HG02884 (cell line): ENCODE measurements around the gene RASGRF1.

Experiments
- ATAC-seq: cut with Tn5 transposase; IDR thresholded peaks from one replicate; pipeline ENCODE4 v1.9.1; 2021; ENCODE audit warnings: mild to moderate bottlenecking, moderate library complexity; ENCODE audit not compliant: unreplicated experiment

The RASGRF1 gene

DNA sequence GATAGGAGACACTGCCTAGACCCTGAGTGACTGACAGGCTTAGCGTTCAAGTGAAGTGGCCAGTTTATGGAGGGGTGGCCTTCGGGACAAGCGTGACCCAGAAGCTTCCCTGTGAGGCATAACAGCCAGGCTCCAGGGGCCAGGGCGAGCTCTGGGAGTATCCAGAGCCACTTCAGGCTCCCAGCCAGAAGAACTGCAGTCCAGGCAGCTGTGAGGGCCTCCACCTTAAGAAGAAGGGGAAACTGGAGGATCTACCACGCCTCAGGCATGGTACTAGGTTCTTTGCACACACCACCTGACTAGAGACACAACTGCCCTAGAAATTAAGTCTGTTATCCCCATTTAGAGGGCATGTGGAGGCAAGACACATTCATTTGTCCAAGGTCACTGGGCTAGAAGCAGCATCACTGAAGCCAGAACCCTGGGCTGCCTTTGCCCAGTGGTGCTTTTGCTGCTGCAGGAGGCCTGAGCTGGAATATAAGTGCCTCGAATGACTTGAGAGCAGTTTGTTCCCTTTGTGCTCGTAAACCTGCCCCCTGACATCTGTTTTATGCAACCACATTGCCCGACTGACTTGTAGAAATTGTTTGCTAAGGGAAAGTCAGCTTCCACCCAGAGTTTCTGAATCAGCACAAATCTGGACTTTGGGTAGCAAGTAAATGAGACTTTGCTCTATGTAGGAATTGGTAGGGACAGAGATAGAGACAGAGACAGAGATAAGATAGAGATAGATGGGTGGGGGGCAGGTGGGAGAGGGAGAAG lies 23.3 kb downstream of the RASGRF1 start:
- no peak for ATAC-seq

DNA sequence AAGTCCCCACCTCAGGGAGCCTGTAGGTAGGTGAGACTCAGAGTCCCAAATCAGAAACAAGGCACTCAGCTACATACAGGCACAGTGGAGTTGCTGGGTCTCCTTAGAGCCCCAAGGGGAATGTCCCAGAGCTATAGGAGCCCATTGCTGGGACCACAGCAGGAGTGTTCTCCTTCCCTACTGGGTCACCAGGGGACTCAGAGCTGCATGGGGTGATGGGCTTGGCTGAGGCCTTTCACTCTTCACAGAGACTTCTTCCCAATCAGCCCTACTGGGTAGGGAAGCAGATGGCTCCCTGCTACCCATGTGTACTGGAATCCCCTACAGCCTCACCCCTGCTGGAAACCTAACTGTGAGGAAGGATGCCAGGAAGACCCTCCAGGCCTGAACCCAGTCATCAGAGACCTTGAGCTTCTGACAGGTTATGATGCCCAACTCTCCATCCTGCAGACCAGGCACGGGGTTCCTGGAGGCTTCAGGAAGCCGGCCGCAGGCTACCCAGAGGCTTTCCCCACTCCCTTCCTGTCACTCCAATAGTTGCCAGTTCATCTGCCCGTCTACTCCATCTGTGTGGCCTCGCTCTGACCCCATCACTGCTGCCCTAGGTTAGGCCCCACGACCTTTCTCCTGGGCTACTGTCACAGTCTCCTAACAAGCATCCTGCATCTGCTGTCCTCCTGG lies 24.0 kb downstream of the RASGRF1 start:
- ATAC-seq: no peak

DNA sequence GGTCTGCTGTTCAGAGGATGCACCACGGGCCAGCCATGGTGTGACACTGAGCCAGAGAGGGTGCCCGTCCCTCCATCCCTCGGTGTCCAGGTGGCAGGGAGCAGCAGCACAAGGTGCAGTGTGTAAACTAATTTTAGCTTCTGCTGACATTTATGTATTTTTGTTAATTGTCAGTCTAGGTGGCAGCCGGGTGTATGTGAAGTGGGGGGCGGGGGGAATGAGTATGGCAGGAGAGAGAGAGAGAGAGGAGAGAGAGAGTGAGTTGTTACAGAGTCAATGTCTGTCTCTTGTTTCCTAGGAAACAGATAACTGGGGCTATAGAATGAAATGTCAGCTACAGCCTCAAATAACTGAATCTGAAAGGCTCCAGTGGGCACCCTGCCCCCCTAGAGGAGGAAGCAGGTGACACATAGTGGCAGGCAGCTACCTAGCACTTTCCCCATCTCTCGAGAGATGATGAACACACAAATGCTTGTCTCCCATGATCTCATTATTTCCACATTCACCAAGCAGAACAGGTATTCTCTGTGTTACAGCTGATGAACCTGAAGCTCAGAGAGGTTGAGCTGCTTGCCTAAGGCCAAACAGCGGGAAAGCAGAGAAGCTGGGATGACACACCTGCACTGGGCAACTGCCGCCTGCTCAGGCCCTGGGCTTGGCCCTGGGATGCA lies 24.7 kb downstream of the RASGRF1 start:
- ATAC-seq: no peak

DNA sequence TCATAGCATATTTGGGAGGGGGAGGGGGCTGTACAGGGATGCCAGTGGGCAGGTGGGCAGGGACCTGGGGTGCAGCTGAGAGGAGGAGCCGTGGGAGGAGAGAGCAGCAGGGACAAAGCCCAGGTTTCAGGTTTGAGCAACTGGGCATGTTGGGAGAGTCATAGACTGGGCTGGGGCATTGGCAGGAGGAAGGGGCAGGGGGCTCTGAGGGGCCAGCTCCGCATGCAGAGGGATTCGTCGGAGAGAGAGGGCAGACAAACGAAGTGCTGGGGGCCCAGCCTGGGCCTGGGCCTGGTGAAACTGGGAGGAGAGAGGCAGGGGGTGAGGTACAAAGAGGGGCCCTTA lies 25.2 kb downstream of the RASGRF1 start:
- no peak for ATAC-seq

DNA sequence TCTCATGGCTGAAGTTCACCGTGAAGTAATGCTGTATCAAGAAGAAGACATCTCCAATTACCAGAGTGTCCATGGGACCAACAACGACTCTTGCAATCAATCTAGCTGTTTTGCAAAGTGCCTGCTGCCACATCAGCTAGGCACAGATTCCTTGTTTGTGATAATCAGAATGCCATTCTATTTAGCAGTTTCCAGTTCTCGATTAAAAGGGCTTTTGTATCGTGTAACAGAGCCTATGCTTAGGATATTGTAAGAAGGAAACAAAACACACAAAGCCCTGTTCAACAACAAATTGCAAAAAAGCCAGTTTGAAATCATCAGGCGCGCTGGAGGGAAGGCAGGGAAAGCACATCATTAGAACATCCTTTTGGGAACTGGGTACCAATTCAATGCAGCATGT lies 26.1 kb downstream of the RASGRF1 start:
- ATAC-seq: no peak

DNA sequence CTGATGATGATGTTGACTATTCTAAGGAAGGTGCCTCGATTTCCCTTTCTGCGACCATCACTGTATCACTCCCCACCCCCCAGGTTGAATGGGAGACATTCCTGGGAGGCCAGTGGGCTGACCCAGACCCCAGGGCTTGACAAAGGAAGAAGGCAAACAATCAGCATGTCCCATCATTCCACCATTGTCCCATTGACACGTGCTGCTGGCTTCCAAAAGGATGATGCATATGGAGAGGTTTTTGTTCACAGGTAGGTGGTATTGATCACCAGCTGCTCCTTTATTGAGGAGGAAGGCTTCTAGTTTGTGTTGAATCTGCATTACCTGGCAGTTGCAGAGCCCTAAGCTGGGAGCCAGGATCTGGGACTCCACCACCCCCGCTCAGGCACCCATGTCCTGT lies 30.4 kb downstream of the RASGRF1 start:
- no peak for ATAC-seq

DNA sequence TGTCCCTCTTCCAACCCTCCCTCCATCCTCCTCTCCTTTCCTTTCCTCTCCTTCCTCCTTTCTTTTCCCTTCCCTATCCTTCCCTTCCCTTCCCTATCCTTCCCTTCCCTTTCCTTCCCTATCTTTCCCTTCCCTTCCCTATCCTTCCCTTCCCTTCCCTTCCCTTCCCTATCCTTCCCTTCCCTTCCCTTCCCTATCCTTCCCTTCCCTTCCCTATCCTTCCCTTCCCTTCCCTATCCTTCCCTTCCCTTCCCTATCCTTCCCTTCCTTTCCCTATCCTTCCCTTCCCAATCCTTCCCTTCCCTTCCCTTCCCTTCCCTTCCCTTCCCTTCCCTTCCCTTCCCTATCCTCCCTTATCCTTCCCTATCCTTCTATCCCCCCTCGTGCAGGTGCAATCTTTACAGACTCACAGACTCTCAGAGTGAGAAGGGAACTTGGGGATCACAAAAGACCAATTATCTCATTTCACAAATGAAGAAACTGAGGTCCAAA lies 31.5 kb downstream of the RASGRF1 start:
- no peak for ATAC-seq

DNA sequence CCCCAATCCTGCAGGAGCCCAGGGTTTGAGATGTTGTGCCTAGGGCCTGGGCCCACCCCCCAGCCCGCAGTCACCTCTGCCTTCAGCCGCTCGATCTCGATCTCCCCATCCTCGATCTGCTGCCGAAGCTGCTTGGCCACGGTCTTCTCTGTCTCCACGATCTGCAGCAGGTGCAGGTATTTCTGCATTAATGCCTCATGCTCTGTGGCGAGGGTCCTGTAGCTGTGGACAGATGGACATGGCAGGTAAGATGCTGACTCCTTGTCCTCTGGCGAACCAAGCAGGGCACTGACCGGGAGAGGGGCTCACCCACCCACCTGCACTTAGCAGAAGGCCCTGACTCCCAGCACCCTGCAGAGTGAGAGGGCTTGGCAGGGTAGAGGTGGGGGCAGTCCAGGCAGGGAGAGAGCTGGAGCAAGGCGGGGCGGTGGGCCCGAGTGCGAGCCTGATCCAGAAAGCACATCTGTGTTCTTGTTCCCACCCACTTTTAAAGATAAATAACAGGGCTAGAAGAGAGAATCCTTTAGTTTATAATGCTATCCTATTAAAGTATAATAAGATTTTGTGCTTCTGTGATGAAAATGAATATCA lies 32.2 kb downstream of the RASGRF1 start:
- ATAC-seq: no peak

DNA sequence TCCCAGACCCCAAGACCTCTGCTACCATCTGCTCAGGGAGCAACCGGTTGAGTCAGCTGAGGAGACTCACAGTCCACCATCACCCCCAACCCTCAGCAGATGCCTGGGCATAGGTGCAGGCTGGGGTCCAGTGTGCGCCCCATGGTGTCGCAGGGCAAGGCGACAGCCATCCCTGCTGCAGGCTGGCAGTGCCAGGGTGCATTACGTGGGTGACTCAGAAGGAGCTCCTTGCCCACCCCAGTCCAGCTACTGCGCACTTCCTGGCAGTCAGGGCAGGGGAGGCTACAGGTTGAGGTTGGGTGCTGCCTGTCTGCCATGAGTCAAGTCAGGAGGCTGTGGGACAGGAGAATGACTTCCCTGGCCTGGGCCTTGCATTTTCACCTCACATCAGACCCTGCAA lies 33.5 kb downstream of the RASGRF1 start:
- ATAC-seq: no peak

DNA sequence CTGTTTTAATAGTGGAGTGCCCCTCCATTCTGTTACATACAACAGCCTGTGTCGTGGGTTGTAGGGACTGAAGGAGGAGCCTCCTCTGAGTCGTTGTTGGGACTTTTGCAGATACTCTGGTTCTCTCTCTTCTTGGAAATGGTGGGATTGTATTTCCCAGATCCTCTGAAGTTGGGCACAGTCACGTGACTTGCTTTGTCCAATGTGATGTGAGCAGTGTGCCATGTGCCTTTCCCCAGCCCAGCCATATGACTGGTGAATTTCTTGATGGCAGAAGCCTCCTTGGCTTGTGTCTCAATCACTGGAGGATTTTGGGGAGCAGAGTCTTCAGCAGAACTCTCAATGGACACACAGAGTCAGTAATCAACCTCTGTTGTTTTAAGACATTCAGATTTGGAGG lies 36.2 kb downstream of the RASGRF1 start:
- ATAC-seq: no peak

DNA sequence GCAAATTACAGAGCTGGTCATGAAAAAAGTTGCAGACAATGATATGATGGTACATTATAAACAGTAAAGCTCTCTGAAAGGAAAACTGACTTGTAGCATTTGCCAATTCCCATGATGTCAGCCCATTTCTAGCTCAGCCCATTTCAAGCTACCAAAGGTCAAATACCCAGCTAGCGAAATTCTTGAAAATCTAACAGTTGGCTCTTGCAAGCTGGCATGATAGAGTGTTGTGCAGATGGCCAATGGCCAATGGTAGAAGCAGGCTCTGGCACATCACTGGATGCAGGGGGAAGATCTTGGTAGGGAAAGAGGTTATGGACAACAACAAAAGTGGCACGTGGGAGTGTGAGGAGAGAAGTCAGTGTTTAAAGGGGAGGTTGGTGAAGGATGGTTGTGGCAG lies 36.7 kb downstream of the RASGRF1 start:
- ATAC-seq: no peak

DNA sequence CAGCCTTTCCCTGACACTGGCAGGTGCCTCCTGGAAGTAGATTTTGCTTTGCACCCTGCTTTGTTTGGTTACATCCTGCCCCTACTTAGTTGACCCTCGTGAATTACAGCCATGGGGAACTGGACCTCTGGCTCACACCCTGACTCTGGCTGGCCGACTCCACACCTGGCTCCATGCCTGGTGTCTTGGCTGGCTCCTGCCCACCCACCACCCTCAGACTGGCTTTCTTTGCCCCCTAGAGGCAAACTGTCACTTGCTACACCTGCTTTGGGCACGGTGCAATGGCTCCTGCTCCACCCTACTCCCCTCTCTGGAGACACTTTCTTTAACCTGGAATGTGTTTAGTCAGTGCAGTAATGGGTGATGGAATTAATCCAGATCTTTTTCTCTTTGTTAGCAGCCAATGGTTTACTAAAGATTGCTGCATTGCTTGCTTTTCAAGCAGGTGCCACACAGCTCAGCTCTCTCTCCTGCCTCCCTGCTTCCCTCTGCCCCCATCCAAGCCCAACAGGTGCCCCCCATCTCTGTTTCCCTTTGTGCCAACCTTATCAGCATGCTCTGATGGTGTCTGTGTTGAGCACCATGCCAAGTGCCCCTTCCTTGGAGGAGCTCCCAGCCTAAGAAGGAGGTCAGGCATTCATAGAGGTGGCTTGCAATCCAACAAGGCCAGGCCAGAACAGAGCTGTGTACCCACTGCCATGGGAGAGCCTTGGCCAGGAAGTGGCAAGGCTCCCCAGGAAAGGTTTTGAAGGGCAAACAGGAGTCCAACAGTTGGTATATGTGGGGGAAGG lies 38.4 kb downstream of the RASGRF1 start:
- ATAC-seq: no peak

DNA sequence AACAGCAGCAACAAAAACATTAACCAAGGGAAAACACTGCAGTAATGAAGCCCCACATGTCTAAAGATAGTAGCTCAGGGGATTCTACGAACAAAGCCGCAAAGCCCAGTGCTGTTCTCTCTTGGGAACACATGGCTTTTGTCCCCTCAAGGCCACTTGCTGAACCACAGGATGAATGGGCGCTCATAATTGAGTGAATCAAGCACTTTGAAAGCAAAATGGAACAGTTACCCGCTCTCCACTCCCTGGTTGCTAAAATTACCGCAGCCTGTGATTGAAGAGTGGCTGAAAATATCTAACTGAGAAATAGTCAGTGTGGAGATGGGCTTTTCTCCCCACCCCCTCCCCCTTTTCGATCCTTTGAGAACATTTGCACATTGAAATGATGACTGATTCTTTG lies 39.6 kb downstream of the RASGRF1 start:
- no peak for ATAC-seq

DNA sequence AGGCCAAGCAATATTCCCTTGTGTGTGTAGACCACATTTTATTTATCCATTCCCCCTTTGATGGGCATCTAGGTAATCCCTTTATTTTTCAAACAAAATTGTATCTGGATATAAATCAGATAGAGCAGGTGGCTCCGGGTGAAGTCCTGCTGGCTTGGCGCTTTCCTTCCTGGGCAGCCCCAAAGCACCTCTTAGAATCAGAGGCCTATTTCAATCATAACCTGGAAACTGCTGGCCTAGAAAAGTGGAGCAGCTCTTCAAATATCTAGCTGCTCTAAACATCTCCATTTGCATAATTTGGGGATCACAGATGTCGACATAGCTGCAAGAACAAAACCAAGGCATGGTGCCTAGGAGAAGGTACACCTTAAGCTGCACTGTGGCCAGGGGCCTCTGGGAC lies 40.2 kb downstream of the RASGRF1 start:
- no peak for ATAC-seq

DNA sequence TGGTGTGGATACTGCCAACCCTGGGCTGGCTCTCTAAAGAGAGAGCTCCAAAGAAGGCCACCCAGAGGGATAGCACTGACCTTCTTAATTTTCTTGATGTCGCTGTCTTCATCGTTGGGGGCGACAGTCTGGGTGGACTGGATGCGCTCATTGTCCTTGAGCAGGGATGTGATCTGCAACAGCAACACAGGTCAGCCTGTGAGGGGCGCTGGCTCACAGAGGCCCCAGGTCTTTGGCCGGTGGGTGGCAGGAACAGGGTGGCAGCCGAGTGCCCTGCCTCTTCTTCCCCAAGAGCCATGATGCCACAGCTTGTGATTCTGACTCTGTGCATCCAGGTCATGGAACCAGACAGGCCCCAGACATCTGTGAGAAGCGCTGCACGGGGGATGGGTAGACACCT lies 41.2 kb downstream of the RASGRF1 start:
- ATAC-seq: no peak

DNA sequence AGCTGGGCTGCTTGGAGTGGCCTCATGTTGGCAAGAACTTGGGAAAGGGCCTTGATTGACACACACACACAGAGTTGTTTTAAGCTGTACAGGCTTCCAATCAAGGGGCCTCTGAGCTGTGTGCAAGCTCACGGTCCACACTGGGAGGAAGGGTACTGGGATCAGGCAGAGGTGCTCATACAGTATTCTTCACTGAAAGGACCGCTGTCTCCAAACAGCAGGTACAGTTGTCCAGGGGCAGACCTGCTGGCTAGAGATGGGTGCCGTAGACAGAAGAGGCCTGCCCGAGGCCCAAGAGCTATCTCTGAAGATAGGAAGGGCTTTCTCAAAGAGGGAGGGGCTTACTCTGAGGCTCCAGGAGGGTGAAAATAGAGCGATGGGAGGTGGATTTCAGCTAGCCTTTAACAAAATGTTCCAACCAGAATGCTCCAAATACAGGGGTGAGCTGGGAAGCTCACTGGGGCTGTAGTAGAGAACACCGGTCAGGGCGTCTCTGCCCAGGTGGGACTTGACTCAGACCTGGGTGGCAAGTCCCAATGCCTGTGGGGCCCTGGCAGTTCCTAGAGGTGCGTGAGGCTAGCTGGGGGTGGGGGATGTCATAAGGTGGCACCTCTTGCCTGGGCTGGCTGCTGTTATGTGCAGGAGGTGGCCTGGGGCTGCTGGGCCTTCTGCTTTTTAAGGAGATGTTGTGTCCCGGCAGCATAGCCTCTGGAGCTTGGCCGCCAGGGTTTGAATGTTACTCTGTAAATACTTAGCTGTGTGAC lies 42.7 kb downstream of the RASGRF1 start:
- no peak for ATAC-seq

DNA sequence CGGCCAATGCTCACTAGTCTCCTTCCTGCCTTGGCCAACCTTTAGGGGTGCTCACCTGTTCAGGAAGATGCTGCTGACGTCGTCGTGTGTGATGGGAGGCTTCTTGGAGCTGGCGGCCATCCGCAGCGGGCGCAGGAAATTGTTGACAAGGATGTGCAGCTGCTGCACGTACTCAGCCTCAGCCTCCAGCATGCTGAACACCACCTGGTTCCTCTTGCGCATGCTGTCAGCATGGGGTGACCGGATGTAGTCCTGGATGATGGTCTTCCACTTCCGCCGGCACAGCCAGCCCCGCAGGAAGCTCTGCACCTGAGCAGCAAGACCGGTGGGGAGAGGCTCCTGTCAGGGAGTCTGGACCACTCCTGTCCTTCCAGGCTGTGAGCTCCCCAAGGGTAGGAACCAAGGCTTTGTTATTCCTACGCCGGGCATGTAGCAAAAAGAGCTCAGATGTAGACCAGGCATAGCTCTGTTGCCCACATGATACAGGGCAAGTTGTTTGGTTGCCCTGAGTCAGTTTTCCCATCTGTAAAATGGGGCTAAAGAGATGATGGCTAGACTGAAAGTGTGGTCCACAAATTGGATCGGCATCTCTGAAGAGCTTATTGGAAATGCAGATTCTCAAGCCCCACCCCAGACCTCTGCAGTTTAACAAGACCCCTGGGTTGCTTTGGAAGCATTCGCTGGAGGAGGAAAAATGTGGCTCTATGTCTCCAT lies 43.7 kb downstream of the RASGRF1 start:
- no peak for ATAC-seq

DNA sequence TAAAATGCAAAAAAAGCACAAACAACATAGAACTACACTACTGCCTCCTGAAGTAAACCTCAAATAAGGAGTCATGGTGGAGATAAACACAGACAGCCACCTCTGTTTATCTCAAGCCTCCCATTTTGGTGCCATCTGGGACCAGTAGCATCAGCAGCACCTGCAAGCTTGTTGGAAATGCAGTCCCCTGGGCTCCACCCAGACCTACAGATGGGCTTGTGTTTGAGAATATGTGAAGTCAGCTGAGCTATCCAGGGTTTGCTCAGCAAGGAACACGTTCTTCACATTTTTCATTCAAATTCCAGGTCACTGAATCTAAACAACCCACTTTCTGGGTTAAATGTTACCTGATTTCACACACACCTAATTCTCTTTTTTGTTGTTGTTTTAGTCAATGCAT lies 45.5 kb downstream of the RASGRF1 start:
- ATAC-seq: no peak

DNA sequence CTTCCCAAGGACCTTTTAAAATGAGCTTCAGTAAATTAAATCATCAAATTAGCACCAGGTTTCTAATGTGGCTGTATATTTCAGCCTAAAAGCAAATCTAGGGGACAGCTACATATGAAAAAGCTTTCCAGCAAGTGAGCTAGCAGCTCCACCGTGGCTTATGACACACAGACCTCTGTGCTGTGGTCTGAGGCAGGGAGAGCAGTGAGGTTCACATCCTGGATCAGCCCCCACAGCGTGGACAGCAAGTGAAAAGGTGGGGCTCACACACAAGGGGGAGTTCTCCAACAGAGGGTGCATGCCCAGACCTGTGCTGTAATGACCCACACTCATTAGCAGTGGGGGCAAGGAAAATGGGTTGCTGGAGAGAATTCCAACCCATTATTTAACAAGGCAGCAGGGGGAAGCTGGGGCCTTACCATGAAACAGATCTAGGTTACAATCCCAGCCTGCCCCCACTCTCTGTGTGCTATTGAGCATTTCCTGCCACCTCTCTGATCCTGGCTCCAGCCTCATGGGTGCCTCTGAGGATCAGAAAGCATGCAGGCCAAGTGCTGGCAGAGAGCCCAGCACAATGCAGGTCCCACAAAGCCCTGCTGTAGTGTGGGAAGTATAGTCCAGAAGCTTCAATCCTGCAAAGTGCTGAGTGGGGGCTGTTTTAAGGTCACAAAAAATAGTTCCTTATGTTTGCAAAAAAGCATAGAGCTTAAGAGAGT lies 48.2 kb downstream of the RASGRF1 start:
- no peak for ATAC-seq
